ENCODE measurements around the gene C15orf39.
"Not testable (repeated sequence)": the region's sequence is repeated elsewhere in the genome, so short reads cannot be mapped to it uniquely, and the experiment has no call there.

The C15orf39 gene

GRCh38 chr15:75201616-75202250, at the start of gene C15orf39:
TSS of gene C15orf39 (plus strand) at chr15:75201882. CDS start at chr15:75206049, 4,167 bp downstream.
- peak; percentile 68 for DNase-seq (ENCODE audit: low spot score)

- no peak for DNase-seq (ENCODE audit: low spot score)
These were observed 49.2 kb upstream of the C15orf39 start for GRCh38 chr15:75152382-75153079.

- peak; percentile 11 for DNase-seq (ENCODE audit: low spot score)
These were observed 48.6 kb upstream of the C15orf39 start for GRCh38 chr15:75153087-75153486.

GRCh38 chr15:75153565-75154276, 48.0 kb upstream of the C15orf39 start:
- no peak for DNase-seq (ENCODE audit: low spot score)

- no peak for DNase-seq (ENCODE audit: low spot score)
These were observed 47.1 kb upstream of the C15orf39 start for GRCh38 chr15:75154461-75155062.

GRCh38 chr15:75156326-75157215, 45.1 kb upstream of the C15orf39 start:
- no peak for DNase-seq (ENCODE audit: low spot score)

- DNase-seq (ENCODE audit: low spot score) = no peak
These were observed 43.3 kb upstream of the C15orf39 start for GRCh38 chr15:75158402-75158801.

GRCh38 chr15:75159244-75159643, 42.4 kb upstream of the C15orf39 start:
- DNase-seq (ENCODE audit: low spot score) = no peak

GRCh38 chr15:75161106-75161916, 40.4 kb upstream of the C15orf39 start:
- DNase-seq (ENCODE audit: low spot score) = no peak

- DNase-seq (ENCODE audit: low spot score) = no peak
These were observed 39.7 kb upstream of the C15orf39 start for GRCh38 chr15:75161917-75162414.

GRCh38 chr15:75163150-75163564, 38.5 kb upstream of the C15orf39 start:
- no peak for DNase-seq (ENCODE audit: low spot score)

- no peak for DNase-seq (ENCODE audit: low spot score)
These were observed 36.9 kb upstream of the C15orf39 start for GRCh38 chr15:75164625-75165350.

- DNase-seq (ENCODE audit: low spot score) = not testable (repeated sequence)
These were observed 35.1 kb upstream of the C15orf39 start for GRCh38 chr15:75166489-75167063.

- peak; percentile 23 for DNase-seq (ENCODE audit: low spot score)
These were observed 33.9 kb upstream of the C15orf39 start for GRCh38 chr15:75167588-75168350.

GRCh38 chr15:75168374-75168773, 33.3 kb upstream of the C15orf39 start:
- DNase-seq (ENCODE audit: low spot score) = no peak

- no peak for DNase-seq (ENCODE audit: low spot score)
These were observed 31.5 kb upstream of the C15orf39 start for GRCh38 chr15:75170203-75170602.

- no peak for DNase-seq (ENCODE audit: low spot score)
These were observed 30.9 kb upstream of the C15orf39 start for GRCh38 chr15:75170711-75171341.

- DNase-seq (ENCODE audit: low spot score) = peak; percentile 64
These were observed 30.3 kb upstream of the C15orf39 start for GRCh38 chr15:75171408-75171807.
